ENCODE results near the gene HSPA1A. TPM values are rescaled to one million over a fixed set of nuclear protein-coding genes. Genes with fewer than 3 reads are reported as not detected.

HSPA1A gene
- total and polyA plus RNA-seq, 9 of the 15 experiments (the other 6 are each of a cell fraction or from before 2014, with no cell fraction given), result 2.2 to 273 (median 107) TPM

DNA sequence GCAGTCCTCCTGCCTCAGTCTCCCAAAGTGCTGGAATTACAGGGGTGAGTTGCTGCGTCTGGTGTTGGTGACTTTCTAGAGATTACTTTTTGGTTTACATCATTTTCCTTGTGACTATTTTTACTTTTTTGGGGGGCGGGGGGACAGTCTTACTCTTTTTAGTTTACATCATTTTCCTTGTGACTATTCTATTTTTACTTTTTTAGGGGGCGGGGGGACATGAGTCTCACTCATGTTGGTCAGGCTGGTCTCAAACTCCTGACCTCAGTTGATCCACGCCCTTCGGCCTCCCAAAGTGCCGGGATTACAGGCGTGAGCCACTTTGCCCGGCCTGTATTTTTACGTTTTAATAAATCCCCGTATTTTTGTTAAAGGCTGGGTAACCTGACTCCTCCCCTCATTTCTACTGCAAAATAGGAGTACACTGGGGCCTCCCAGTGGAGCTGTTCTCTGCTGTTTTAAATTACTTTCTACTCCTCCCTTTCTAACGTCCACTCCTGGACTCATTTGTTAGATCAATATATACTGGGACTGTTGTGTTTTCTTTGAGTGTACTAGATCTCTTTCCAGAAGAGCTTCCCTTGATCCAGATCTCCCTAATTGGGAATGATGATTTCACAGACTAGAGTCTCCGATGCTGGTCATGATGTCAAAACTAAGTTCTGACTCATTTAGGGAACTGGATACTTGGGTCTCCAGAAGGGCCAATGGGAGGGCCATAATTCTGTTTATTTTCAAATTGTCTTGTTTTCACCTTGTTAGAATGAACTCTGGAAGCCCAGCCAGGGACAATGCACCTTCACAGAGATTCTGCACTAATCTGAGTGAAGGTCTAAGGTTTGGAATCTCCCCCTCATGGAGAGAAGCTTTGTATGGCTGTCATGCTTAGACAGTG, 21.4 kb downstream of the HSPA1A start (continued):
- TF ChIP-seq ZNF263 (CRISPR knock-in tag; IDR thresholded peaks at IDR 0.05; ENCODE audit: borderline replicate concordance) (0 out of 2 replicates have a peak, but pooled peaks have one; percentile 33), FOXA1 (IDR thresholded peaks at IDR 0.05; ENCODE audit: borderline replicate concordance) (no peak), ZNF431 (CRISPR knock-in tag; IDR thresholded peaks at IDR 0.05) (0 out of 2 replicates have a peak, but pooled peaks have one; percentile 9), CHCHD3 (CRISPR knock-in tag; IDR thresholded peaks at IDR 0.05) (no peak), POLR2AphosphoS2 (IDR thresholded peaks at IDR 0.05; ENCODE audit: low read length) (0 out of 2 replicates have a peak, but pooled peaks have one; percentile 17), NCOA6 (IDR thresholded peaks at IDR 0.05) (no peak), ETV5 (CRISPR knock-in tag; IDR thresholded peaks at IDR 0.05; ENCODE audit: low read depth) (0 out of 2 replicates have a peak, but pooled peaks have one; percentile 6), SIN3A (IDR thresholded peaks at IDR 0.05; ENCODE audit: borderline replicate concordance in 2 of 2, control insufficient read depth in 1 of 2, low read depth in 2 of 2, low read length in 2 of 2) (peak; percentile 31 to 74; a peak in 2 of 4 replicates), ELF2 (CRISPR knock-in tag; IDR thresholded peaks at IDR 0.05) (0 out of 2 replicates have a peak, but pooled peaks have one; percentile 42)
- TF ChIP-seq, protein P1, sequence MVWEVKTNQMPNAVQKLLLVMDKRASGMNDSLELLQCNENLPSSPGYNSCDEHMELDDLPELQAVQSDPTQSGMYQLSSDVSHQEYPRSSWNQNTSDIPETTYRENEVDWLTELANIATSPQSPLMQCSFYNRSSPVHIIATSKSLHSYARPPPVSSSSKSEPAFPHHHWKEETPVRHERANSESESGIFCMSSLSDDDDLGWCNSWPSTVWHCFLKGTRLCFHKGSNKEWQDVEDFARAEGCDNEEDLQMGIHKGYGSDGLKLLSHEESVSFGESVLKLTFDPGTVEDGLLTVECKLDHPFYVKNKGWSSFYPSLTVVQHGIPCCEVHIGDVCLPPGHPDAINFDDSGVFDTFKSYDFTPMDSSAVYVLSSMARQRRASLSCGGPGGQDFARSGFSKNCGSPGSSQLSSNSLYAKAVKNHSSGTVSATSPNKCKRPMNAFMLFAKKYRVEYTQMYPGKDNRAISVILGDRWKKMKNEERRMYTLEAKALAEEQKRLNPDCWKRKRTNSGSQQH (CRISPR knock-in tag; IDR thresholded peaks at IDR 0.05), result 0 out of 2 replicates have a peak, but pooled peaks have one; percentile 6
- TF ChIP-seq, protein P2, sequence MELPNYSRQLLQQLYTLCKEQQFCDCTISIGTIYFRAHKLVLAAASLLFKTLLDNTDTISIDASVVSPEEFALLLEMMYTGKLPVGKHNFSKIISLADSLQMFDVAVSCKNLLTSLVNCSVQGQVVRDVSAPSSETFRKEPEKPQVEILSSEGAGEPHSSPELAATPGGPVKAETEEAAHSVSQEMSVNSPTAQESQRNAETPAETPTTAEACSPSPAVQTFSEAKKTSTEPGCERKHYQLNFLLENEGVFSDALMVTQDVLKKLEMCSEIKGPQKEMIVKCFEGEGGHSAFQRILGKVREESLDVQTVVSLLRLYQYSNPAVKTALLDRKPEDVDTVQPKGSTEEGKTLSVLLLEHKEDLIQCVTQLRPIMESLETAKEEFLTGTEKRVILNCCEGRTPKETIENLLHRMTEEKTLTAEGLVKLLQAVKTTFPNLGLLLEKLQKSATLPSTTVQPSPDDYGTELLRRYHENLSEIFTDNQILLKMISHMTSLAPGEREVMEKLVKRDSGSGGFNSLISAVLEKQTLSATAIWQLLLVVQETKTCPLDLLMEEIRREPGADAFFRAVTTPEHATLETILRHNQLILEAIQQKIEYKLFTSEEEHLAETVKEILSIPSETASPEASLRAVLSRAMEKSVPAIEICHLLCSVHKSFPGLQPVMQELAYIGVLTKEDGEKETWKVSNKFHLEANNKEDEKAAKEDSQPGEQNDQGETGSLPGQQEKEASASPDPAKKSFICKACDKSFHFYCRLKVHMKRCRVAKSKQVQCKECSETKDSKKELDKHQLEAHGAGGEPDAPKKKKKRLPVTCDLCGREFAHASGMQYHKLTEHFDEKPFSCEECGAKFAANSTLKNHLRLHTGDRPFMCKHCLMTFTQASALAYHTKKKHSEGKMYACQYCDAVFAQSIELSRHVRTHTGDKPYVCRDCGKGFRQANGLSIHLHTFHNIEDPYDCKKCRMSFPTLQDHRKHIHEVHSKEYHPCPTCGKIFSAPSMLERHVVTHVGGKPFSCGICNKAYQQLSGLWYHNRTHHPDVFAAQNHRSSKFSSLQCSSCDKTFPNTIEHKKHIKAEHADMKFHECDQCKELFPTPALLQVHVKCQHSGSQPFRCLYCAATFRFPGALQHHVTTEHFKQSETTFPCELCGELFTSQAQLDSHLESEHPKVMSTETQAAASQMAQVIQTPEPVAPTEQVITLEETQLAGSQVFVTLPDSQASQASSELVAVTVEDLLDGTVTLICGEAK (IDR thresholded peaks at IDR 0.05), result peak; percentile 54
- TF ChIP-seq, protein P2 (CRISPR knock-in tag; IDR thresholded peaks at IDR 0.05), result no peak
- TF ChIP-seq, protein P3, sequence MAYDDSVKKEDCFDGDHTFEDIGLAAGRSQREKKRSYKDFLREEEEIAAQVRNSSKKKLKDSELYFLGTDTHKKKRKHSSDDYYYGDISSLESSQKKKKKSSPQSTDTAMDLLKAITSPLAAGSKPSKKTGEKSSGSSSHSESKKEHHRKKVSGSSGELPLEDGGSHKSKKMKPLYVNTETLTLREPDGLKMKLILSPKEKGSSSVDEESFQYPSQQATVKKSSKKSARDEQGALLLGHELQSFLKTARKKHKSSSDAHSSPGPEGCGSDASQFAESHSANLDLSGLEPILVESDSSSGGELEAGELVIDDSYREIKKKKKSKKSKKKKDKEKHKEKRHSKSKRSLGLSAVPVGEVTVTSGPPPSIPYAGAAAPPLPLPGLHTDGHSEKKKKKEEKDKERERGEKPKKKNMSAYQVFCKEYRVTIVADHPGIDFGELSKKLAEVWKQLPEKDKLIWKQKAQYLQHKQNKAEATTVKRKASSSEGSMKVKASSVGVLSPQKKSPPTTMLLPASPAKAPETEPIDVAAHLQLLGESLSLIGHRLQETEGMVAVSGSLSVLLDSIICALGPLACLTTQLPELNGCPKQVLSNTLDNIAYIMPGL (CRISPR knock-in tag; IDR thresholded peaks at IDR 0.05), result 0 out of 2 replicates have a peak, but pooled peaks have one; percentile 30
